ENCODE results near the gene IMPDH2.

The IMPDH2 gene

GRCh38 chr3:49028673-49029562 is at the start of gene IMPDH2:
IMPDH2 (minus strand) TSS chr3:49029398; CDS start chr3:49029350, 48 bp downstream.
- TF ChIP-seq, protein P1, sequence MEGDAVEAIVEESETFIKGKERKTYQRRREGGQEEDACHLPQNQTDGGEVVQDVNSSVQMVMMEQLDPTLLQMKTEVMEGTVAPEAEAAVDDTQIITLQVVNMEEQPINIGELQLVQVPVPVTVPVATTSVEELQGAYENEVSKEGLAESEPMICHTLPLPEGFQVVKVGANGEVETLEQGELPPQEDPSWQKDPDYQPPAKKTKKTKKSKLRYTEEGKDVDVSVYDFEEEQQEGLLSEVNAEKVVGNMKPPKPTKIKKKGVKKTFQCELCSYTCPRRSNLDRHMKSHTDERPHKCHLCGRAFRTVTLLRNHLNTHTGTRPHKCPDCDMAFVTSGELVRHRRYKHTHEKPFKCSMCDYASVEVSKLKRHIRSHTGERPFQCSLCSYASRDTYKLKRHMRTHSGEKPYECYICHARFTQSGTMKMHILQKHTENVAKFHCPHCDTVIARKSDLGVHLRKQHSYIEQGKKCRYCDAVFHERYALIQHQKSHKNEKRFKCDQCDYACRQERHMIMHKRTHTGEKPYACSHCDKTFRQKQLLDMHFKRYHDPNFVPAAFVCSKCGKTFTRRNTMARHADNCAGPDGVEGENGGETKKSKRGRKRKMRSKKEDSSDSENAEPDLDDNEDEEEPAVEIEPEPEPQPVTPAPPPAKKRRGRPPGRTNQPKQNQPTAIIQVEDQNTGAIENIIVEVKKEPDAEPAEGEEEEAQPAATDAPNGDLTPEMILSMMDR (conservative IDR thresholded peaks at IDR 0.05; ENCODE audit: low read depth, low read length) = peak; percentile 13
- DNase-seq (ENCODE audit: low read depth) = peak; percentile 94
- peak within 1 kb of the TSS; percentile 81 for H3K4me3 ChIP-seq (ENCODE audit: low read depth, low read length)

DNA sequence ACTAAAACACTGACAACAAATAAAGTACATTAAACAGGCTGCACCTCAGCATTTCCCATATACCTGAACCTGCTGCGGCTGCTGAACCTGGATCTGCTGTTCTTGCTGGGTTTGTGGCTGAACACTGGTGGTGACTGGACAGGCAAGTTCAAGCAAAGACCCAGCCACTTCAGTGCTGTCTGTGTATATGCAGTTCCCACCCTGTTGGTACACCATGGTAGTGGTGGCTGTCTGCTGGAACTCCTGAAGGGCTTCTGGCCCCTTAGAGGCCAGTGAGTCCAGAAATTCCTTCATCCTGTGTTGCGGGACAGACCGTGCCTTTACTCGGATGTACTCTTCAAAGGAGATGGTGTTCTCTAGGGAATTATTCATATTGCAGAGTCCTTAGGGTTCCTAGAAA is 47.4 kb upstream of the IMPDH2 start:
- no peak overlapping the region for H3K4me3 ChIP-seq (ENCODE audit: low read depth, low read length)
- no peak for DNase-seq (ENCODE audit: low read depth)
- TF ChIP-seq, protein P1 (conservative IDR thresholded peaks at IDR 0.05; ENCODE audit: low read depth, low read length) = no peak

DNA sequence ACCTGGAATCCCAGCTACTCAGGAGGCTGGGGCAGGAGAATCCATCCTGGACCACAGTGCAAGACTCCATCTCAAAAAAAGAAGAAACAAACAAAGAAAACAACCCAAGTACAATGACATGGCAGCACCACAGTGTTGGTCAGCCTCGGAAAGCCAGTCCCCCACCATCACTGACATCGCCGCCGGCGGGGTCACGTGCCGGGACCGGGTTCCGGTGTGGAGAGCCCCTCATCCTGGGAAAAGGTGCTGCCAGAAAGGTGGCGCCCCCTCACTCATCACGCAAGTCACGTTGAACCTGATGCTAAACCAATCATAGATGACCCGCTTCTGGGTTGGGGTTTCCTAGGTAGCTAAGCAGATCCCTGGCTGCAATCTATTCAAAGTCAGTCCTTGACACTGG is 46.9 kb upstream of the IMPDH2 start:
- DNase-seq (ENCODE audit: low read depth) = no peak
- H3K4me3 ChIP-seq (ENCODE audit: low read depth, low read length) = no peak overlapping the region
- TF ChIP-seq, protein P1 (conservative IDR thresholded peaks at IDR 0.05; ENCODE audit: low read depth, low read length) = no peak

GRCh38 chr3:49058011-49058410 is 28.8 kb upstream of the IMPDH2 start:
- TF ChIP-seq, protein P1 (conservative IDR thresholded peaks at IDR 0.05; ENCODE audit: low read depth, low read length) = no peak
- DNase-seq (ENCODE audit: low read depth) = peak; percentile 28
- no peak overlapping the region for H3K4me3 ChIP-seq (ENCODE audit: low read depth, low read length)

DNA sequence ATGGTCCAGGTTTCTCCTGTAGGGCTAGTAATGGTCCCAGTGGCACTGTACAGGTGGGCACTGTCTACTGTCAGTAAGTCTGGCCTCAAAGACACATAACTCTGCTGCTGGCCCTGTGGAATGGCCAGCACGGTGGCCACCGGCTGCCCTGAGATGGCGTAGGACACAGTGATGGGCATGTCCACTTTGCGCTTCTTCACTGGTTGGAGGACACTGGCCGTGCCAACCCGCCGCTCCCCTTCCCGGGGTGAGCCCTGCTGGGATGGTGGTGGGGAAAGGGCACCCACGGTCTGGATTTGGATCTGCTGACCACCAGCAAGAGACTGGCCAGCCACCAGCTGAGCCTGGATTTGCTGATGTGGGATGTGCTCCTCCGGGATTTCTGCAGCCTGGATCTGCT is 28.1 kb upstream of the IMPDH2 start:
- TF ChIP-seq, protein P1 (conservative IDR thresholded peaks at IDR 0.05; ENCODE audit: low read depth, low read length) = no peak
- no peak overlapping the region for H3K4me3 ChIP-seq (ENCODE audit: low read depth, low read length)
- no peak for DNase-seq (ENCODE audit: low read depth)

DNA sequence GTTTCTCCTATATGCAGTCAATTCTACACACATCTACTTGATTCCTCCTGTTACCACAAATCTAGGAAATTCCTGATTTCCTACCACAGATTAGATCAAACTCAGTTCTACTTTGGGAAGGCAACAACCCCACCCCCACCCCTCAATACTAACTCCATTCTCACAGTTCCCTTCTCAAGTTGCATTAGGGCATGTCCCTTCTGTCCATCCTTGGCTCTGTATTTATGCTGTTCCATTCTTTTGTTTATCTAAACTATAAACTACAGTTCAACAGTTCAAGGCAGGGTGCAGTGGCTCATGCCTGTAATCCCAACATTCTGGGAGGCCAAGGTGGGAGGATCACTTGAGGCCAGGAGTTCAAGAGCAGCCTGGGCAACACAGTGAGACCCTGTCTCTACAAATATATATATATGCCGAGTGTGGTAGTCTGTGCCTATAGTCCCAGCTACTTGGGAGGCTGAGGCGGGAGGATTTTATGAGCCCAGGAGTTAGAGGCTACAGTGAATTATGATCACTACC is 25.2 kb upstream of the IMPDH2 start:
- TF ChIP-seq, protein P1 (conservative IDR thresholded peaks at IDR 0.05; ENCODE audit: low read depth, low read length) = no peak
- no peak overlapping the region for H3K4me3 ChIP-seq (ENCODE audit: low read depth, low read length)
- DNase-seq (ENCODE audit: low read depth) = no peak

All from choroid plexus epithelial cell (primary cell).